RWPE2 (cell line): Measurements from ENCODE around the gene THAP5.
"Not testable (repeated sequence)": the region's sequence is repeated elsewhere in the genome, so short reads cannot be mapped to it uniquely, and the experiment has no call there.

Experiments
- ATAC-seq: fragments of 200-7000 bp; cut with Tn5 transposase; 3 replicates; pipeline ENCODE4 v1.9.1; 2021; ENCODE audit warnings: low read depth
- DNase-seq: peaks from one replicate; pipeline ENCODE4 v3.0.0-alpha.2; 2020; ENCODE audit warnings: low spot score
- H3K27ac ChIP-seq: fragments of 450-650 bp; 2 replicates; pipeline ENCODE4 v1.5.1; 2017; ENCODE audit warnings: mild to moderate bottlenecking; ENCODE audit not compliant: poor library complexity, severe bottlenecking
- H3K27me3 ChIP-seq: fragments of 250-450 bp; sonication (Bioruptor Pico); 2 replicates; pipeline ENCODE4 v1.5.1; 2021; ENCODE audit warnings: mild to moderate bottlenecking, moderate library complexity; ENCODE audit not compliant: insufficient read depth, poor library complexity, severe bottlenecking
- H3K36me3 ChIP-seq: fragments of 250-450 bp; sonication (Bioruptor Pico); 2 replicates; pipeline ENCODE4 v1.5.1; 2020; ENCODE audit warnings: low read depth, mild to moderate bottlenecking, moderate library complexity
- H3K4me1 ChIP-seq: fragments of 250-450 bp; sonication (Bioruptor Pico); 2 replicates; pipeline ENCODE4 v1.5.1; 2021; ENCODE audit warnings: mild to moderate bottlenecking, moderate library complexity; ENCODE audit not compliant: insufficient read depth, poor library complexity, severe bottlenecking
- H3K4me3 ChIP-seq: fragments of 250-450 bp; sonication (Bioruptor Pico); 2 replicates; pipeline ENCODE4 v1.5.1; 2021; ENCODE audit warnings: mild to moderate bottlenecking, moderate library complexity; ENCODE audit not compliant: severe bottlenecking
- H3K9me3 ChIP-seq: fragments of 250-450 bp; sonication (Bioruptor Pico); 2 replicates; pipeline ENCODE4 v1.5.1; 2021; ENCODE audit warnings: mild to moderate bottlenecking, moderate library complexity; ENCODE audit not compliant: severe bottlenecking
- TF ChIP-seq, protein P1 (sequence below): fragments of 450-650 bp; IDR thresholded peaks from one replicate; pipeline ENCODE4 v1.5.1; 2017; ENCODE audit warnings: mild to moderate bottlenecking, moderate library complexity; ENCODE audit not compliant: poor library complexity, severe bottlenecking

Gene THAP5

DNA sequence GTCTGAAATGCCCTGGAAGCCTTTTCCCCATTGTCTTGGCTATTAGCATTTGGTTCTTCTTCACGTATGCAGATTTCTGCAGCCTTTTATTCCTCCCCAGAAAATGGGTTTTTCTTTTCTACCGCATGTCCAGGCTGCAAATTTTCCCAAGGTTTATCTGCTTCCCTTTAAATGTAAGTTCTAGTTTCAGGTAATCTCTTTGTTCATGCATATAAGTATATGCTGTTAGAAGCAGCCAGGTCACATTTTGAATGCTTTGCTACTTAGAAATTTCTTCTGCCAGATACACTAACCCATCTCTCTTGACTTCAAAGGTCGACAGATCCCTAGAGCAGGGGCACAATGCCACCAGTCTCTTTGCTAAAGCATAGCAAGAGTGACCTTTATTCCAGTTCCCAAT lies 12.3 kb downstream of the THAP5 start:
- H3K9me3 ChIP-seq, result peaks cover 5% of the 10 kb centered on the region

DNA sequence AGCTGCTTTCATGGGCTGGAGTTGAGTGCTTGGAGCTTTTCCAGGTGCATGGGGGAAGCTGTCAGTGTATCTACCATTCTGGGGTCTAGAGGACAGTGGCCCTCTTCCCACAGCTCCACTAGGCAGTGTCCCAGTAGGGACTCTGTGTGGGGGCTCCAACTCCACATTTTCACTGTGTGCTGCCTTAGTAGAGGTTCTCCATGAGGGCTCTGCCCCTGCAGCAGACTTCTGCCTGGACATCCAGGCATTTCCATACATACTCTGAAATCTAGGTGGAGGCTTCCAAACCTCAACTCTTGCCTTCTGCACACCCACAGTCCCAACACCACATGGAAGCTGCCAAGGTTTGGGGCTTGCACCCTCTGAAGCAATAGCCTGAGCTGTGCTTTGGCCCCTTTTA lies 12.8 kb downstream of the THAP5 start:
- not testable (repeated sequence) for H3K4me1 ChIP-seq, H3K27me3 ChIP-seq, H3K4me3 ChIP-seq, H3K27ac ChIP-seq, ATAC-seq, H3K9me3 ChIP-seq, H3K36me3 ChIP-seq, DNase-seq

More for the DNA sequence above, 12.3 kb downstream of the THAP5 start:
- ATAC-seq (no peak), DNase-seq (no peak)
- no peak overlapping the region for H3K4me3 ChIP-seq
- H3K27ac ChIP-seq, result no peak overlapping the region
- no peaks in the 10 kb centered on the region for H3K4me1 ChIP-seq
- H3K36me3 ChIP-seq, result peaks cover 5% of the 10 kb centered on the region; the same call in 1 of the 2 replicates
- TF ChIP-seq, protein P1, sequence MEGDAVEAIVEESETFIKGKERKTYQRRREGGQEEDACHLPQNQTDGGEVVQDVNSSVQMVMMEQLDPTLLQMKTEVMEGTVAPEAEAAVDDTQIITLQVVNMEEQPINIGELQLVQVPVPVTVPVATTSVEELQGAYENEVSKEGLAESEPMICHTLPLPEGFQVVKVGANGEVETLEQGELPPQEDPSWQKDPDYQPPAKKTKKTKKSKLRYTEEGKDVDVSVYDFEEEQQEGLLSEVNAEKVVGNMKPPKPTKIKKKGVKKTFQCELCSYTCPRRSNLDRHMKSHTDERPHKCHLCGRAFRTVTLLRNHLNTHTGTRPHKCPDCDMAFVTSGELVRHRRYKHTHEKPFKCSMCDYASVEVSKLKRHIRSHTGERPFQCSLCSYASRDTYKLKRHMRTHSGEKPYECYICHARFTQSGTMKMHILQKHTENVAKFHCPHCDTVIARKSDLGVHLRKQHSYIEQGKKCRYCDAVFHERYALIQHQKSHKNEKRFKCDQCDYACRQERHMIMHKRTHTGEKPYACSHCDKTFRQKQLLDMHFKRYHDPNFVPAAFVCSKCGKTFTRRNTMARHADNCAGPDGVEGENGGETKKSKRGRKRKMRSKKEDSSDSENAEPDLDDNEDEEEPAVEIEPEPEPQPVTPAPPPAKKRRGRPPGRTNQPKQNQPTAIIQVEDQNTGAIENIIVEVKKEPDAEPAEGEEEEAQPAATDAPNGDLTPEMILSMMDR, result no peak
- H3K27me3 ChIP-seq, result no peaks in the 10 kb centered on the region

DNA sequence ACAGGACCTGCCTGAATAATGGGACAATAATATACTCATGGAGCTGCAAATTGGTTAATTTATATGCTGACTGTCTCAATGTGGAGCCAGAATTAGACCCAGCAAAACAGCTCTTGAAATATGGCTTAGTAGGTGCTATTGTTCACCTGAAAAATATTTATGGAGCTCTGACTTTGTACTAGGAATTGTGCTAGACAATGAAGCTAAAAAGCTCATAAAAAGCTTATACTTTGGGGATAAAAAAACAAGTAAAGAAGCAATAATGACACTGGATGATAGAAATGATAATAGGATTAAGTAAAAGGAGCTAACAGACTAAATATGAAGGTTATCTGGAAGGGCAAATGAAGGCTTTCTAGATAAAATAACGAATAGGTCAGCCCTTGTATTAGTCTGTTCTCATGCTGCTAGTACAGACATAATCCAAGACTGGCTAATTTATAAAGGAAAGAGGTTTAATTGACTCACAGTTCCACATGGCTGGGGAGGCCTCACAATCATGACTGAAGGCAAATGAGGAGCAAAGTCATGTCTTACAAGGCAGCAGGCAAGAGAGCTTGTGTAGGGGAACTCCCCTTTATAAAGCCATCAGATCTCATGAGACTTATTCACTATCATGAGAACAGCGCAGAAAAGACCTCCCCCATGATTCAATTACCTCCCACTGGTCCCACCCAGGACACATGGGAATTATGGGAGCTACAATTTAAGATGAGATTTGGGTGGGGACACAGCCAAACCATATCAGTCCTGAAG lies 21.2 kb downstream of the THAP5 start:
- not testable (repeated sequence) for H3K9me3 ChIP-seq, H3K4me3 ChIP-seq, H3K4me1 ChIP-seq, H3K27ac ChIP-seq, H3K36me3 ChIP-seq, ATAC-seq, DNase-seq, H3K27me3 ChIP-seq

DNA sequence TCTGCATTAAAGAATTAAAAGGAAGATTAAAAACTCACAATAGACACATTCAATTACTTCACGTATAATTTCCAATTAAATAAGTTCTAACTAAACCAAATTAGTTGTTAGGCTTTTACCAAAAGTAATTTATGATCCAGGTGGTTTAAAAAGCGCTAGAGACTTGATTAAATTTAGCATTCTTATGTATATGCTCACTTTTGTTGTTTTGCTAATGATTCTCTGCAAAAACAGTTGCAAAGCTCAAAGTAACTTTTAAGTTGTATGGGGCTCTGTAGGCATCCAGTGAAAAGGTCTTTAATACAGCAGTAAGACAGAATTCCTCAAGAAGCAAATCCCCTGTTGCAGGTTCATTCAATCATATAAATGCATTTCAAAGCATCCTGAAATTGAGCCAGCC lies 28.0 kb downstream of the THAP5 start:
- Histone ChIP-seq H3K4me3 (no peak overlapping the region), H3K27me3 (no peaks in the 10 kb centered on the region), H3K36me3 (no peaks in the 10 kb centered on the region), H3K9me3 (no peaks in the 10 kb centered on the region), H3K4me1 (no peaks in the 10 kb centered on the region), H3K27ac (no peak overlapping the region)
- ATAC-seq, result no peak
- no peak for DNase-seq
- TF ChIP-seq, protein P1, result no peak

DNA sequence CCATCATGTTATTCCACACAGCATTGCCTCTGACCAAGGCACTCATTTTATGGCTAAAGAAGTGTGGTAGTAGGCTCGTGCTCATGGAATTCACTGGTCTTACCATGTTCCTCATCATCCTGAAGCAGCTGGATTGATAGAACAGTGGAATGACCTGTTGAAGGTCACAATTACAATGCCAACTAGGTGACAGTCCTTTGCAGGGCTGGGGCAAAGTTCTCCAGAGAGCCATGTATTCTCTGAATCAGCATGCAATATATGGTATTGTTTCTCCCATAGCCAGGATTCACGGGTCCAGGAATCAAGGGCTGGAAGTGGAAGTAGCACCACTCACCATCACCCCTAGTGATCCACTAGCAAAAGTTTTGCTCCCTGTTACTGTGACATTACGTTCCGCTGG lies 30.8 kb downstream of the THAP5 start:
- H3K4me3 ChIP-seq, H3K27me3 ChIP-seq, H3K36me3 ChIP-seq, H3K27ac ChIP-seq, DNase-seq, ATAC-seq, H3K9me3 ChIP-seq, H3K4me1 ChIP-seq: not testable (repeated sequence)

DNA sequence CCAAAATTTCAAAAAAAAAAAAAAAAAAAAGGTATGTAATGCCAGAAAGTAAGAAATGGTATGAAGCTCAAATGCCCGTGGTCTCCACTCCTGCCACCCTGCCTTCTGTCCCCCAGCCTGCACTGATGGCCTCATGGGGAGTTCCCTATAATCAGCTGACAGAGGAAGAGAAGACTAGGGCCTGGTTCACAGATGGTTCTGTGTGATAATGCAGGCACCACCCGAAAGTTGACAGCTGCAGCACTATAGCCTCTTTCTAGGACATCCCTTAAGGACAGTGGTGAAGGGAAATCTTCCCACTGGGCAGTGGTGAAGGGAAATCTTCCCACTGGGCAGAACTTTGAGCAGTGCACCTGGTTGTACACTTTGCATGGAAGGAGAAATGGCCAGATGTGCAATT lies 31.3 kb downstream of the THAP5 start:
- not testable (repeated sequence) for H3K9me3 ChIP-seq, H3K27ac ChIP-seq, DNase-seq

DNA sequence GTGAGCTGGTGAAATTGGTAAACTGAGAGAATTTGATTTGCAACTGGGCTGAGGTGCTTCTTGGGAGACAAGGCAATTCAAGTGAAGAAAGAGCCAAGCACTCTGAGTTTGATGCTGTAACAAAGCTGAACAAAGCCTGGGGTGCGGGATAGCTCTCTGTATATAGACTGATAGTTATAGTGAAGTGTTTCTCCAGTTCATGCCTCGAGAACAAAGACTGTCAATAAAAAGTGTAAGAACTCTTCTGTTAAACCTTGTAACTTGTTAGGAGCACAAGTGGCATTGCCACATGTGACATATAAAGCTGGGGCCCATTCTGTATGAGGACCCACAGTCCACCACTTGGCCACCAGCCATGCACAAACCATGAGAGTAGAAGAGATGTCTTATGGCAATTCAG lies 32.3 kb downstream of the THAP5 start:
- DNase-seq (no peak), ATAC-seq (no peak)
- TF ChIP-seq, protein P1, result no peak
- Histone ChIP-seq H3K27me3 (no peaks in the 10 kb centered on the region), H3K4me3 (no peak overlapping the region), H3K4me1 (no peaks in the 10 kb centered on the region), H3K36me3 (no peaks in the 10 kb centered on the region), H3K27ac (no peak overlapping the region), H3K9me3 (no peaks in the 10 kb centered on the region)

More for the DNA sequence above, 31.3 kb downstream of the THAP5 start:
- not testable (repeated sequence) for H3K27me3 ChIP-seq, H3K4me1 ChIP-seq, H3K36me3 ChIP-seq, H3K4me3 ChIP-seq, ATAC-seq
